ENCODE results near the gene PDE1C.

GRCh38 chr7:31860925-31861324 lies 209.3 kb downstream of the PDE1C start:
- TF ChIP-seq EZH2phosphoT487 (IDR thresholded peaks at IDR 0.05; ENCODE audit: insufficient read depth, low read depth) = no peak
- no peak for TF ChIP-seq EZH2 (IDR thresholded peaks at IDR 0.05; ENCODE audit: insufficient read depth, poor library complexity, severe bottlenecking)

Measured in GM23248 (cell line).